Psoas muscle (tissue), 8 donors: ENCODE measurements around the gene MYO5A. TPM values are rescaled to one million over a fixed set of nuclear protein-coding genes. Genes with fewer than 3 reads are reported as not detected.
A peak's percentile ranks its signal among the peaks of the same experiment; 100 is the strongest.

ENCODE experiments used
- ATAC-seq, 4 donors: fragments of 200-7000 bp; cut with Tn5 transposase; one replicate each; pipeline ENCODE4 v1.9.1; 2020; ENCODE audit warnings: moderate library complexity in 3 of 4, mild to moderate bottlenecking in 2 of 4
- DNase-seq, 2 donors: peaks; one replicate each; pipeline ENCODE4 v3.0.0-alpha.2; 2020
- H3K27ac ChIP-seq: fragments of 200-600 bp; one replicate; pipeline ENCODE4 v1.8.0; 2022
- H3K27me3 ChIP-seq, 3 donors: fragments of 200-600 bp in 1 of 3; one replicate each; pipeline versions ENCODE4 v1.6.1 to v1.8.0; 2013 to 2022; ENCODE audit warnings: low read length in 2 of 3, mild to moderate bottlenecking in 2 of 3, moderate library complexity in 1 of 3; ENCODE audit not compliant: insufficient read depth in 3 of 3
- H3K36me3 ChIP-seq, 2 donors: fragments of 200-600 bp in 1 of 2; one replicate each; pipeline versions ENCODE4 v1.6.1 to v1.8.0; 2013 to 2022; ENCODE audit warnings: low read depth in 1 of 2, mild to moderate bottlenecking in 1 of 2, moderate library complexity in 1 of 2; ENCODE audit not compliant: insufficient read depth in 1 of 2
- H3K4me1 ChIP-seq: fragments of 200-600 bp; one replicate; pipeline ENCODE4 v1.8.0; 2022
- H3K4me3 ChIP-seq: fragments of 200-600 bp; one replicate; pipeline ENCODE4 v1.8.0; 2022; ENCODE audit warnings: mild to moderate bottlenecking
- H3K9me3 ChIP-seq: fragments of 200-600 bp; one replicate; pipeline ENCODE4 v1.8.0; 2022
- whole genome bisulfite sequencing, 3 donors: extraction: QIAGEN DNeasy Blood & Tissue Kit; methylation state at CpG; one replicate each; pipeline versions ENCODE4 v1.1.6 to v1.1.7; 2013; 5-methylcytosine and 5-hydroxymethylcytosine counted together
- intact Hi-C, 2 donors: fragments of 100-400 bp; cut with DNase I; formaldehyde crosslinking; loops; one replicate each; pipeline versions ENCODE4 v1.11.0 to v1.14.2; 2022
- polyA plus RNA-seq, 3 donors: library from polyadenylated mRNA; stranded (reverse); fragments of 200-250 nt; gene quantifications; one replicate each; pipeline ENCODE4 v1.2.3, GENCODE V29; 2013
- total RNA-seq, 4 donors: library from RNA; stranded (reverse); fragmentation: NEBNext Ultra II Directional in 2 of 4; extraction: Animal tissue kit (Norgen Biotek cat#: 25700) in 2 of 4; gene quantifications; one replicate each; pipeline versions ENCODE4 v1.2.1 to v1.2.4, GENCODE V29; 2021 to 2023
- TF ChIP-seq, protein P1 (sequence below): fragments of 200-600 bp; IDR thresholded peaks from one replicate; pipeline ENCODE4 v1.8.0; 2022; ENCODE audit warnings: antibody characterized with exemption
- donor health status: healthy with polysubstance abuse.
- donor health status: DM: no; HTN: no; CAD: no; lungs with moderate emphysema.
- donor health status: Bipolar disorder and iron deficiency.
- donor health status: healthy.
- donor health status: DM: yes; HTN: yes; CAD: no.
- donor health status: DM: no; HTN: no; CAD: no.
- donor health status: DM: no; HTN: no; CAD: no.
- donor health status: DM: yes; HTN: yes; CAD: no.

Gene MYO5A
- total and polyA plus RNA-seq, 7 donors = 3.6 to 9.9 (median 6.3) TPM

DNA sequence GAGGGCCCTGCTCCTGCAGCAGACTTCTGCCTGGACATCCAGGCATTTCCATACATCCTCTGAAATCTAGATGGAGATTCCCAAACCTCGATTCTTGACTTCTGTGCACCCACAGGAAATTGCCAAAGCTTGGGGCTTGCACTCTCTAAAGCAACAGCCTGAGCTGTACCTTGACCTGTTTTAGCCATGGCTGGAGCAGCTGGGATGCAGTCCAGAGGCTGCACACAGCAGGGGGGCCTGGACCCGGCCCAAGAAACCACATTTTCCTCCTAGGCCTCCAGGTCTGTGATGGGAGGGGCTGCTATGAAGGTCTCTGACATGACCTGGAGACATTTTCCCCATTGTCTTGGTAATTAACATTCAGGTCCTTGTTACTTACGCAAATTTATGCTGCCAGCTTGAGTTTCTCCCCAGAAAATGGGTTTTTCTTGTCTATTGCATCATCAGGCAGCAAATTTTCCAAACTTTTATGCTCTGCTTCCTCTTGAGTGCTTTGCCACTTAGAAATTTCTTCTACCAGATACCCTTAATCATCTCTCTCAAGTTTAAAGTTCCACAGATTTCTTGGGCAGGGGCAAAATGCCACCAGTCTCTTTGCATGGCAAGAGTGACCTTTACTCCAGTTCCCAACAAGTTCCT is 11.8 kb upstream of the MYO5A start:
- Histone ChIP-seq H3K36me3 (peaks cover 0 to 2% of the 10 kb centered on the region in 2 donors), H3K9me3 (no peaks in the 10 kb centered on the region), H3K4me3 (no peak overlapping the region), H3K4me1 (no peaks in the 10 kb centered on the region), H3K27me3 (no peaks in the 10 kb centered on the region), H3K27ac (no peak overlapping the region)
- intact Hi-C loops = no loop called here
- TF ChIP-seq, protein P1, sequence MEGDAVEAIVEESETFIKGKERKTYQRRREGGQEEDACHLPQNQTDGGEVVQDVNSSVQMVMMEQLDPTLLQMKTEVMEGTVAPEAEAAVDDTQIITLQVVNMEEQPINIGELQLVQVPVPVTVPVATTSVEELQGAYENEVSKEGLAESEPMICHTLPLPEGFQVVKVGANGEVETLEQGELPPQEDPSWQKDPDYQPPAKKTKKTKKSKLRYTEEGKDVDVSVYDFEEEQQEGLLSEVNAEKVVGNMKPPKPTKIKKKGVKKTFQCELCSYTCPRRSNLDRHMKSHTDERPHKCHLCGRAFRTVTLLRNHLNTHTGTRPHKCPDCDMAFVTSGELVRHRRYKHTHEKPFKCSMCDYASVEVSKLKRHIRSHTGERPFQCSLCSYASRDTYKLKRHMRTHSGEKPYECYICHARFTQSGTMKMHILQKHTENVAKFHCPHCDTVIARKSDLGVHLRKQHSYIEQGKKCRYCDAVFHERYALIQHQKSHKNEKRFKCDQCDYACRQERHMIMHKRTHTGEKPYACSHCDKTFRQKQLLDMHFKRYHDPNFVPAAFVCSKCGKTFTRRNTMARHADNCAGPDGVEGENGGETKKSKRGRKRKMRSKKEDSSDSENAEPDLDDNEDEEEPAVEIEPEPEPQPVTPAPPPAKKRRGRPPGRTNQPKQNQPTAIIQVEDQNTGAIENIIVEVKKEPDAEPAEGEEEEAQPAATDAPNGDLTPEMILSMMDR = no peak
- no peak for ATAC-seq
- WGBS, 3 donors = 79 to 84% (median 80%) methylated on average over 3 of the region's 3 CpGs
- DNase-seq = no peak

GRCh38 chr15:52537459-52537858 is 8.8 kb upstream of the MYO5A start:
- Histone ChIP-seq H3K4me3 (no peak overlapping the region), H3K36me3 (no peaks in the 10 kb centered on the region), H3K27me3 (no peaks in the 10 kb centered on the region), H3K4me1 (no peaks in the 10 kb centered on the region), H3K27ac (no peak overlapping the region), H3K9me3 (no peaks in the 10 kb centered on the region)
- no peak for DNase-seq
- TF ChIP-seq, protein P1 = no peak
- 94 to 96% (median 96%) methylated on average over 8 of the region's 8 CpGs for WGBS, 3 donors
- intact Hi-C loops = no loop called here
- no peak for ATAC-seq

DNA sequence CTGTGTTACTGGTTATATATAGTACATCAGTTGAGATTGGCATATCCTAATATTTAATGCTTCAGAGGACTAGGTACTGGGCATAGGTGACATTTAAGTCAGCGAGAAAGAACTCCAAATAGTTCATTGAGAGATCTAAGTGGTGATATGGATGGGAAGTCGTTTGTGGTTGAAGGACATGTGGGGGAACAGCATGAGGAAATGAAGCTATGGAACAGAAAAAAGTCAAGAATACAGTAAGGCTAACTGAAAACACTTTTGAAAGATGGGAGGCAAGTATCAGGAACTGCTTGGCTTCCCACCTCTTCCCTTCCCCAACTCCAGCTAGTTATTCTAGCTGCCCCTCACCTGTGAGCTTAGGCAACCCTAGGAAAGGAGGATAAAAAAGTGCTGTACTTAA is 3.7 kb upstream of the MYO5A start:
- intact Hi-C loops = no loop called here
- ATAC-seq (no peak), DNase-seq (no peak)
- H3K9me3 ChIP-seq = no peaks in the 10 kb centered on the region
- H3K36me3 ChIP-seq = no peaks in the 10 kb centered on the region
- TF ChIP-seq, protein P1 = no peak
- no peaks in the 10 kb centered on the region for H3K27me3 ChIP-seq
- no peak overlapping the region for H3K4me3 ChIP-seq
- H3K27ac ChIP-seq = no peak overlapping the region
- peaks cover 12% of the 10 kb centered on the region for H3K4me1 ChIP-seq
- 73 to 89% (median 84%) methylated on average over 2 of the region's 2 CpGs for WGBS, 3 donors

GRCh38 chr15:52529940-52530339 is 1.3 kb upstream of the MYO5A start:
- no peak overlapping the region for H3K27ac ChIP-seq
- TF ChIP-seq, protein P1 = no peak
- ATAC-seq (no peak), DNase-seq (no peak)
- H3K4me1 ChIP-seq = peaks cover 14% of the 10 kb centered on the region
- H3K27me3 ChIP-seq = no peaks in the 10 kb centered on the region
- H3K9me3 ChIP-seq = no peaks in the 10 kb centered on the region
- WGBS, 3 donors = 33 to 37% (median 35%) methylated on average over 11 of the region's 11 CpGs
- no peaks in the 10 kb centered on the region for H3K36me3 ChIP-seq
- intact Hi-C loops = loop anchor here (5.0 to 10.0 kb wide), 3 partner anchors 37 to 195 kb away; partner anchors contain the start of gene ARPP19 (in 1 of the 2)
- peak overlapping the region; percentile 94 for H3K4me3 ChIP-seq
